Colonic mucosa (tissue), 4 donors: Measurements from ENCODE around the gene PTPRT. TPM values are rescaled to one million over a fixed set of nuclear protein-coding genes. Genes with fewer than 3 reads are reported as not detected.

Experiments
- DNase-seq: peaks from one replicate; pipeline ENCODE4 v3.0.0-alpha.2; 2020
- H3K27ac ChIP-seq: fragments of 200-600 bp; one replicate; pipeline ENCODE4 v1.8.0; 2021
- H3K27me3 ChIP-seq: fragments of 200-600 bp; one replicate; pipeline ENCODE4 v1.8.0; 2021
- H3K36me3 ChIP-seq: fragments of 200-600 bp; one replicate; pipeline ENCODE4 v1.8.0; 2021
- H3K4me1 ChIP-seq: fragments of 200-600 bp; one replicate; pipeline ENCODE4 v1.8.0; 2021; ENCODE audit warnings: mild to moderate bottlenecking
- H3K4me3 ChIP-seq: fragments of 200-600 bp; one replicate; pipeline ENCODE4 v1.8.0; 2021
- H3K9ac ChIP-seq, 2 donors: one replicate each; pipeline ENCODE4 v1.7.0; 2013; ENCODE audit warnings: control low read depth in 2 of 2, low read depth in 2 of 2, low read length in 2 of 2
- H3K9me3 ChIP-seq: fragments of 200-600 bp; one replicate; pipeline ENCODE4 v1.8.0; 2021
- CTCF ChIP-seq: fragments of 200-600 bp; IDR thresholded peaks from one replicate; pipeline ENCODE4 v1.8.0; 2022; ENCODE audit warnings: antibody characterized with exemption, mild to moderate bottlenecking
- intact Hi-C: fragments of 100-400 bp; cut with DNase I; formaldehyde crosslinking; loops from one replicate; pipeline ENCODE4 v1.14.1; 2022
- total RNA-seq, 2 donors: library from RNA; stranded (reverse); fragmentation: NEBNext Ultra II Directional in 1 of 2; extraction: Animal tissue kit (Norgen Biotek cat#: 25700) in 1 of 2; gene quantifications; one replicate each; pipeline ENCODE4 v1.2.1, GENCODE V29; 2021
- donor health status: healthy.
- donor health status: DM: no; HTN: no; CAD: no.
- donor health status: DM: no; HTN: no; CAD: no.

PTPRT gene
- total RNA-seq, 2 donors from 2014 or later: 0.11 to 0.12 TPM

DNA sequence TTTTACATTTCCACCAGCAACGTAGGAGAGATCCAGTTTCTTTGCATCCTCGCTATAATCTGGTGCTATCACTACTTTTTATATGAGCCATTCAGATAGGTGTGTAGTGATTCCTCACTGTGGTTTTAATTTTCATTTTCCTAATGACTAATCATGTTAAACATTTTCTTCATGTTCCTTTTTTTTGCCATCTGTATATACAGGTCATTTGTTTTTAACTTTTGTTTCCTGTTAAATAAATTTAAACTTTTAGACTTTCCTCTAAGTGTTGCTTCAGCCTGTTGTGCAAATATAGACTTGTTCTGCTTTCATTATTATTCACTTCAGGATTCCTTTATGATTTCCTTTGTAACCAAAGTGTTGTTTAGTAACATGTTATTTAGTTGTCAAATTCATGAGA lies 697.4 kb downstream of the PTPRT start:
- Histone ChIP-seq H3K4me3 (no peak overlapping the region), H3K4me1 (no peaks in the 10 kb centered on the region), H3K27me3 (no peaks in the 10 kb centered on the region), H3K9me3 (no peaks in the 10 kb centered on the region), H3K36me3 (no peaks in the 10 kb centered on the region), H3K27ac (no peak overlapping the region), H3K9ac (no peak overlapping the region)
- no peak for TF ChIP-seq CTCF
- intact Hi-C loops: no loop called here
- DNase-seq: no peak

GRCh38 chr20:42485556-42485955 lies 704.1 kb downstream of the PTPRT start:
- H3K36me3 ChIP-seq: no peaks in the 10 kb centered on the region
- no peaks in the 10 kb centered on the region for H3K27me3 ChIP-seq
- intact Hi-C loops: no loop called here
- H3K4me1 ChIP-seq: no peaks in the 10 kb centered on the region
- H3K9ac ChIP-seq: no peak overlapping the region
- no peak overlapping the region for H3K27ac ChIP-seq
- H3K9me3 ChIP-seq: no peaks in the 10 kb centered on the region
- no peak for TF ChIP-seq CTCF
- no peak for DNase-seq
- no peak overlapping the region for H3K4me3 ChIP-seq

GRCh38 chr20:42484790-42485375 lies 704.8 kb downstream of the PTPRT start:
- no peaks in the 10 kb centered on the region for H3K9me3 ChIP-seq
- H3K9ac ChIP-seq: no peak overlapping the region
- no peak overlapping the region for H3K27ac ChIP-seq
- no peaks in the 10 kb centered on the region for H3K27me3 ChIP-seq
- no peak for DNase-seq
- H3K36me3 ChIP-seq: no peaks in the 10 kb centered on the region
- no peak overlapping the region for H3K4me3 ChIP-seq
- intact Hi-C loops: no loop called here
- no peaks in the 10 kb centered on the region for H3K4me1 ChIP-seq
- no peak for TF ChIP-seq CTCF

- intact Hi-C loops: no loop called here
- no peak for TF ChIP-seq CTCF
- no peaks in the 10 kb centered on the region for H3K27me3 ChIP-seq
- no peaks in the 10 kb centered on the region for H3K4me1 ChIP-seq
- peak; percentile 21 for DNase-seq
- H3K9me3 ChIP-seq: no peaks in the 10 kb centered on the region
- no peak overlapping the region for H3K27ac ChIP-seq
- no peak overlapping the region for H3K4me3 ChIP-seq
- H3K36me3 ChIP-seq: no peaks in the 10 kb centered on the region
- no peak overlapping the region for H3K9ac ChIP-seq
These were observed 705.4 kb downstream of the PTPRT start for GRCh38 chr20:42484335-42484734.

DNA sequence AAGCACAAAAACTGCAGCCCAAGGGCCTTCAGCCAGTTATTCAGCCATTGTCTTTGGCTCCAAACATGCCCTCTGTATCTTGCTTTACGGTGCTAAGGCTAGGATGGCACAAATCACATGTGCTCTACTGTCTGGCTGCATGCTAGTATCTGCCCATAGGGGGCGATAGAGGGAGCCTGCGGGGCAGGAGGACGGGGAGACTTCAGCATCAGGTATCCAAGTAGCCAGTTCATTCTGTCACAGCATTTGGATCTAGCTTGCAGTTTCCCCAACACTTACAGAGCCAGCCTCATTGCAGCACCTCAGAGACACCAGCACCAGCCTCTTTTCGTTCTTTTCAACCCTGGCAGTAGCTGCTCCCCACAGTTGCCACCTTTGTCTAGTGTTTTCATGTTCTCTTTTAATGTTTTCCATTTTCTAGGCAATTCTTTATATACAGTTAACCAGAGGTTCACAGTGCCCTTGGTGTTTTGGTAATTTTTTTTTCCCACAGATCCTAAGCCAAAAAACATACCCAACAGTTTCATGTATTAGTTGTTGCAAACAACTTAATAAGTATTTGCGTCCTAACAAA lies 705.9 kb downstream of the PTPRT start:
- H3K27me3 ChIP-seq: no peaks in the 10 kb centered on the region
- TF ChIP-seq CTCF: no peak
- H3K36me3 ChIP-seq: no peaks in the 10 kb centered on the region
- no peak overlapping the region for H3K4me3 ChIP-seq
- DNase-seq: peak; percentile 36
- no peaks in the 10 kb centered on the region for H3K4me1 ChIP-seq
- intact Hi-C loops: no loop called here
- no peak overlapping the region for H3K27ac ChIP-seq
- no peaks in the 10 kb centered on the region for H3K9me3 ChIP-seq
- no peak overlapping the region for H3K9ac ChIP-seq
